ENCODE measurements around the gene ZGPAT.

ZGPAT gene

GRCh38 chr20:63739130-63740069 is 31.6 kb downstream of the ZGPAT start, which contains the start of gene SLC2A4RG:
TSS of gene SLC2A4RG (plus strand) at chr20:63739776. CDS start at chr20:63739913, 137 bp downstream.
- no peak for TF ChIP-seq CTCF (IDR thresholded peaks at IDR 0.05)

- TF ChIP-seq CTCF (IDR thresholded peaks at IDR 0.05) = no peak
Measured at GRCh38 chr20:63740070-63740626, 32.3 kb downstream of the ZGPAT start.

- no peak for TF ChIP-seq CTCF (IDR thresholded peaks at IDR 0.05)
Measured at GRCh38 chr20:63740627-63741353, 33.0 kb downstream of the ZGPAT start.

GRCh38 chr20:63741354-63741675 is 33.5 kb downstream of the ZGPAT start:
- no peak for TF ChIP-seq CTCF (IDR thresholded peaks at IDR 0.05)

GRCh38 chr20:63741676-63742380 is 34.0 kb downstream of the ZGPAT start:
- TF ChIP-seq CTCF (IDR thresholded peaks at IDR 0.05) = no peak

- TF ChIP-seq CTCF (IDR thresholded peaks at IDR 0.05) = no peak
Measured at GRCh38 chr20:63742381-63743024, 34.7 kb downstream of the ZGPAT start.

All from LNCAP (cell line).